HG03135 (cell line): ENCODE data around the gene ASPHD2.
A peak's percentile ranks its signal among the peaks of the same experiment; 100 is the strongest.
"Not testable (repeated sequence)": the region's sequence is repeated elsewhere in the genome, so short reads cannot be mapped to it uniquely, and the experiment has no call there.

Experiments used
- ATAC-seq: cut with Tn5 transposase; IDR thresholded peaks from one replicate; pipeline ENCODE4 v1.9.1; 2021; ENCODE audit warnings: mild to moderate bottlenecking, moderate library complexity; ENCODE audit not compliant: unreplicated experiment

The ASPHD2 gene

DNA sequence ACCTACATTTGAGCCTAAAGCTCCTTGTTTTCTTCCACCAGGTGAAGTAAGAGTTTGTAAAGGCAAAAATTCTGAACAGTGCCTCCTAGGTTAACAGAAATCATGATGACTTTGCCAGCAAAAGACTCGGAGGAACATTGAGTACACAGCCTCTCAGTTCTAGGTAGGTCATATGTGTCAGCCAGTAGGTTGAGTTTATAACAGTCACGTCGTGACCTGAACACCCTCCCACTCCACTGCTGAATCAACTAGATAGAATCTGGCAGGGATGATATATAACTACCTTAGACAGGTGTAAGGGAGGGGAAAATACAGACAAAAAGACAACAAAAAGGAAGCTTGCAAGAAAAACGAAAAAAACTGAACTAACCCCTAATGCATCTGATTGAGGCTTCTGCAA lies 12.8 kb upstream of the ASPHD2 start:
- ATAC-seq, result no peak

DNA sequence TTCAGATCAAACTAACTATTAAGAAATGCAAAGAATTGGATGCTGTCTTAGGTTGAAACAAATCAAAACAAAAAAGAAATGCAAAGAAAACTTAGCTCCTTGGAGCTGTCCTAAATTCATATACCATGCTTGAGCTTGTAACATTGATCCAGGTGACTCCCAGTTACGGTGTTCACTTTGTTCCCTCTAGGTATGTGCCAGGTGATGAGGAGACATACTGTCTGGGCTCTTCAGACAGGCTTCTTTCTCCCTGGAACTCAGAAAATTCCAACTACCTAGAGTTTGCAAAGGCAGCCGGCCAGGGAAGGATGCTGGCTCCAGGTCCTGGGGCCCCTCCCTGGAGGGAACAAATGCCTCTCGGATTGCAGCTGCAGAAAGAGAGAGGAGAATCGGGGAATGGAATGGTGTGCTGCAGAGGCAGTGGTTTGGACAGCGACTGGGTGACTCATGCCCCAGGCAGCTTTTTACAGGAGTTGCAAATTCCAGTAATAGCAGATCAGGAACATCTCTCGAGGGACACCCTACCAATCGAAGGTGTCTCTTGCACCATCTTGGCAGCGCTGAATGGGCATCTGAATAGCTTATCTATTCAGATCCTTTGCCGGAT lies 12.3 kb upstream of the ASPHD2 start:
- ATAC-seq, result no peak

DNA sequence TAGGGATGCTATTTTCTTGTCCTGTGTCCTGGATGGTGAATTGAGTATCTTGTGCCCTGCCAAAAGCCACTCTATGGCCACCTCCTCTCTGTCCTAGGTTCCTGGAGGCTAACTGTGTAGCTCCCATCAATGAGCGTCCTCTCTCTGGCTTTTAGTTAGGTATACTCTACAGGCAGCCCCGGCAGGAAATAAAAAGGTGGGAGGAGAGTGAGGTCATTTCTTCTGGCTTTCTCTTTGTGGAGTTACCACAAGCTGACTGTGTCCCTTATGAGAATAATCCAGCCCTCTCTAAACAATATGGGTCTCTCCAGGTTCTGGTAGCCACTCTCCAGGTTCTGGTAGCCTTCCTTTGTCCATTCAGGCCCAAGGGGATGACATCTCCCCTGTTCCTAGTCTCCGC lies 11.7 kb upstream of the ASPHD2 start:
- ATAC-seq, result no peak

DNA sequence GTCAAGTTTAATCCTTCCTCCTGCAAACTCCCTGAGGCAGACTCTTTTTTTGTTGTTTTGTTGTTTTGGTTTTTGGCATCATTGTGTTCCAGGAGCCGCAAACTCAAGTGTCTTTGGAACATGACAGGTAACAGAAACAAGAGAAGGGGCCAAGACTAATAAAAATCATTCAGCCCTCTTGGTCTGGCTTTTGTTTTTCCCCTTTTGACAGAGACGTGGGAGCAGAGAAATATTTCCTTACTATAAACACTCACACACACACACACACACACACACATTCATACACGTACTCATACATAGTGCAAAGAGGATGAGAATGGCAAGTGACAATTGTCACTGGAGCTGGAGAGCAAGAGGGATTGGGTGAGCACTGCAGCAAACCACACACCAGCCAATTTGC lies 10.4 kb upstream of the ASPHD2 start:
- ATAC-seq, result no peak

DNA sequence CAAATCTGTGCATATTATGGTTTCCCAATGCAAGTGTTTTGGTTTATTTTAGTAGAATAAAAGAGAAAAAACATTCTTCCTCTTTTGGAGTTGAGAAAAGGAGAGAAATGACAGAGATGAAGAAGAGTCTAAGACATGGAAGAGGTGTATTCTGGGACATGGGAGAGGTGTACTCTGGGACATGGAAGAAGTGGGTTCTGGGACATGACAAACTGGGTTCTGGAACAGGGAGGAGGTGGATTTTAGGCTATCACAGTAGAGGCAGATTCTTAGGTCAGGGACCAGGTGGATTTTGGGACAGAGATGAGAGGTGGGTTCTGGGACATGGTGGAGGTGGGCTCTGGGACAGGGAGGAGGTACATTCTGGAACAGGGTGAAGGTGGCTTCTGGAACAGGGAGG lies 2.1 kb upstream of the ASPHD2 start:
- ATAC-seq, result no peak

DNA sequence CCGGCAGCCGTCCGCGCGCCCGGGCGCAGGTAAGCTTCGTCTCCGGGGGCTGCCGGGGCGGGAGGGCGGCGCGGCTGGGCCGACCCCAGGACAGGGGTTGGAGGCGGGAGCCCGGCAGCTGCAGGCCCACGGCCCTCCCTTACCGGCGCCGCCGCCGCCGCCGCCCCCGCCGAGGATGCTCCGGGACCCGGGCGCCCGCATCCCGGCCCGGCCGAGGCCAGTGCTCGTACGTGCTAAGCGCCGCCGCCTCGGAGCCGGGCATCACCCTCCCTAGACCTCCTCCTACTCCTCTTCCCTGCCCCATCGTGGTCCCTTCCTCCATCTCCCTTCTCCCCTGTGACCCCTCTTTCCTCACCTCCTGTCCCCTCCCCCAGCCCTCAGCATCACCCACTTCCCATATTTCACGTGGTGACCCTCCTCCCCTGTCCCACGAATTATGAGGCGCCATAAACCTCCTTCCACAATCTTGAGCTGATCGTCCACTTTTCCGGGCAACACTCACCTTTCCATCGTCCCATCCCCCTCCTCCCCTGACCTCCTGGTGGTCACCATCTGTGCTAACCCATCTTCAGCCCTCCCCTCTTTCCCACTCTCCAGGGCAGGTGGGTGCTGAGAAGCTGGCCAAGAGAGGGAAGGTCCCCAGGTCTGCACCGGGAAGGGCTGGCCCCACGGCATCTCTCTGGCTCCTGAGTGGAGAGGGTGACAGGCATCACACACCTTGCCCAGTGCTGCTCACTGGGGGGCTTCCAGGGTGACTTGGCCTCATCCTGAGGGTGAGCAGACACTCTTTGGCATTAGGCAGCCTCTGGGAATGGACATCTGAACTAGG lies 612 bp downstream of the ASPHD2 start:
- peak; percentile 19 for ATAC-seq

DNA sequence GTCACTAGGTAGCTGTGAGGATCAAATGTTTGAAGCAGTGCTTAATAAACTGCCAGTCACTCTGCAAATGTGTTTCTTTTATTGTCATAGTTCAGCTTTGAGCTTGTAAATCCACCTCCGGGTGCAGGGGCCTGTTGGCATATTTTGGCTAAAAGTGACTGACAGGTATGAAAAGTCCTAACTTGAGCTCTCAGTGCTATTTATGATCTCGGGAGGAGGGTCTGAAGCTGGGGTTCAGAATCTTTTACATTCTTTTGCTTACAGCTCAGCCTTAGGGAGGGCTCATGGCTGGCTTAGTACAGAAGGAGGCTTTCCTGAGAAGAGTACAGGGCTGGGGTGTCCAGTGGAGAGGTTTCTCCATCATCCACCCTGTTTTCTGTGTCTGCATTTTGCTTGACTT lies 1.5 kb downstream of the ASPHD2 start:
- ATAC-seq, result no peak

DNA sequence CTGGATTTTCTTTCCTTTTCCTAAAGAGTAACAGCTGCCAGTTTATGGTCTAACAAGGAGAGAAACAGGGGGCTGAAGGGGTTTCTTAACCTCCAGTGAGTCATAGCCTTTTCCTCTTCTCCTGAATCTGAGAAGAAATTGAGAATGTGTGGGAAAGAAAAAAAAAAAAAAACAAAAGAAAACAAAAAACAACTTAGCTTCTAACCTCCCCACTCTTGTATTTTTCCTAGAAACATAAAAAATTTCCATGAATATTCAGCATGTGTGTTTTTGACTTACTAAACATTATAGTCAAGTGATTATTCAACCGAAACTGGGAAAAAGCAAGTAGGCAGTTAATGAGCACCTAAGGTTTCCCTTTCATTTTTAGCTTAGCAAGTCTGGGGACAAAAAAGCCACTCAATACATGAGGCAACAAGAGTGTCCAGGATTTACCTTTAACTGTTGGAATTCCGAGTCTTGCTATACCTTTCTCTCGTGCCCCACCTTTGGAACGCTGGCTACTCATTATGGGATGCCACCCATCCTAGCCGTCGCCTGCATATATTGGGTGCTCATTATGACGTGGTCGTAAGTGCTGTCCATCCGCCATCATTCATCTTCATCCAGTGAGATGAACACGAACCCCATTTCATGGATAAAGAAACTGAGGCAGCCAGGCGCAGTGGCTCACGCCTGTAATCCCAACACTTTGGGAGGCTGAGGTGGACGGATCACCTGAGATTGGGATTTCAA lies 2.4 kb downstream of the ASPHD2 start:
- no peak for ATAC-seq

DNA sequence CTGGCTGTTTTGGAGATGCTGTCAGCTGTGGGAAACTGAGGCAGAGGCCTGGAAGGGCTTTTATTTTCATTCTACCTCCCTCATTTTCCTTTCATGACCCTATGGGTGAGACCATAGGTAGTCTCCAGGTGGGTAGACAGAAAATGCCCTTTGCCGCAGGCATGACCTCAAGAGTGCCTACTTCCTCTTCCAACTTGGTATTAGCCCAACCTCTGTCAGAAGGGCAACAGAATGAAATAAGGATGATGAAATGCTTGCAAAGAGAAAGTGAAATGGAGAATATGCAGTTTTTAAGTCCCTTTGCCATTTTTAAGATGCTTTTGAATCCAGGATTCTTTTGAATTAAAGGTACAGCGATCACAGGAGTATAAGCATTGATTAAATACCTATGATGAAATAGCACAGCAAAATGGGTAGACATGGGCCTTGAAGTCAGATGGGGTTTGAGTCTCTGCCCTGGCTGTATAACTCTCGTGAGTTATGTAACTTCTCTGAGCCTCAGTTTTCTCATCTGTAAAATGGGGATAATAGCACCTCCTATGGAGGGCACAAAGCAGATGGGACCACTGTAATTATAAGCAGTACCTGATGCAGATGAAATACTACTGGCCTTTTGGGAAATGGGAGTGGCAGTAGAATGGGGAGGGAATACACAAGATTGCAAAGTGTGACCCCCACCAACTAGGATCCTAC lies 3.7 kb downstream of the ASPHD2 start:
- ATAC-seq, result no peak

DNA sequence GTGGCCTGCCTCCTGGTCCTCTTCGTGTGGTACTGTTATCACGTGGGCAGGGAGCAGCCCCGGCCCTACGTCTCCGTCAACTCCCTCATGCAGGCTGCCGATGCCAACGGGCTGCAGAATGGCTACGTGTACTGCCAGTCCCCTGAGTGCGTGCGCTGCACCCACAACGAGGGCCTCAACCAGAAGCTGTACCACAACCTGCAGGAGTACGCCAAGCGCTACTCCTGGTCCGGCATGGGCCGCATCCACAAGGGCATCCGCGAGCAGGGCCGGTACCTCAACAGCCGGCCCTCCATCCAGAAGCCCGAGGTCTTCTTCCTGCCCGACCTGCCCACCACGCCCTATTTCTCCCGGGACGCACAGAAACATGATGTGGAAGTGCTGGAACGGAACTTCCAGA lies 4.7 kb downstream of the ASPHD2 start:
- no peak for ATAC-seq

DNA sequence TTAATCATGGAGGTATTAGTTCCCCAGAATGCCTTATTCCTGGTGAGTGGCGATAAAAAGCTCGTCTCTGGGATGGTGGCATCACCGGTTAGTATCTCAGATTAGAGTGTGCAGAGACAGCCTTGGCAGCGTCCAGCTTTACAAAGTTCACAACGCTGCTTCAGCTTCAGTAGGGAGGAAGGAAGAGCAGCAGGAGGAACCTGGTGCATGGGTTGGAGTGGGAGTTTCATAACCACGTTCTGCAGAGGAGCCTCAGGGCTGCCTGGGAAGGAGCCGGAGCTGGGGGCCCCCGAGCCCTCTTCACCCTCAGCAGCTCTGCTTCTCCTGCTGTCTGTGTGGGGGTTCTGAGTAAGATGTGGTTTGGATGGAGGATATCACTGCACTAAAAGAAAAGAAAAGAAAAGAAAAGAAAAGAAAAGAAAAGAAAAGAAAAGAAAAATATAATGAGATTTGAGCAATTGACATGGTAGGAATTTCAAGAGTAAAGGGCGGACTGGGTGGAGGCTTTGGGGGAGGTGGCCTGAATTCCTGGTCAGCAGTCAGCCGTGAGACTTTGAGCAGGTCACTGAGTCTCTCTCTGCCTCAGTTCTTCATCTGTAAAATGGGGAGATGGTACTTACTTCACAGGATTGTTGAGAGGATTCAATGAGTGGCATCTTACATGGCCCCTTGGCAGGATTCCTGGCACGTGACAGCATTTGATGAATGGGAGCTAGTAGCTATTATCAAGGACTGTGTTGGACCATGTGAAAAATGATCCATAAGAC lies 6.5 kb downstream of the ASPHD2 start:
- ATAC-seq, result no peak

DNA sequence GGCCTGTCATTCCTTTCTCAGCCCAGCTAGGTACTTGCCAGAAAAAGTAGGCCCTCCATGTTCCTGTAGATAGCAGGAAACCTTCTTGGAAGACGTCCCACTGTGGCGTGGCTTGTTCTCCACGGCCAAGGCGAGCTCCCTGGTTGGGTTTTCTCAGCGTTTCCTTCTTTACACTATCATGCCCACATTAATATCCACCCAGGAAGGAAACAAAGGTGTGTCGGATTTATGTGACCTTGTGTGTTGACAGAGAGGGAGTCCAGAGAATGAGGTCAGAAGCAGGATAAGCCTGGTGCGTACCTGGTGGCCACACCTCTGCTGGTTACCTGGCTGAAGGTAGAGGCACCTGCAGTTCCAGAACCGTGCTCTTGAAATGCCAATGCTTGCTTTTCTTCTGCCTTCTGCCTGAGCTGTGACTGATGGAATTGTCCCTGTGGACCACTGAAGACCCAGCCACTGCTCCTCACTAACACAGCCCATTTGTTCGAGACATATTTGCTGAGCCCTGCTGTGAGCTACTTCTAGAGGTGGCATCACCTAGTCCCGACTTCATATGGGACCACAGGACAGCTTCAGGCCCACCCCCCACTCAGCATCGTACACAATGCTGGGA lies 7.9 kb downstream of the ASPHD2 start:
- ATAC-seq, result no peak

DNA sequence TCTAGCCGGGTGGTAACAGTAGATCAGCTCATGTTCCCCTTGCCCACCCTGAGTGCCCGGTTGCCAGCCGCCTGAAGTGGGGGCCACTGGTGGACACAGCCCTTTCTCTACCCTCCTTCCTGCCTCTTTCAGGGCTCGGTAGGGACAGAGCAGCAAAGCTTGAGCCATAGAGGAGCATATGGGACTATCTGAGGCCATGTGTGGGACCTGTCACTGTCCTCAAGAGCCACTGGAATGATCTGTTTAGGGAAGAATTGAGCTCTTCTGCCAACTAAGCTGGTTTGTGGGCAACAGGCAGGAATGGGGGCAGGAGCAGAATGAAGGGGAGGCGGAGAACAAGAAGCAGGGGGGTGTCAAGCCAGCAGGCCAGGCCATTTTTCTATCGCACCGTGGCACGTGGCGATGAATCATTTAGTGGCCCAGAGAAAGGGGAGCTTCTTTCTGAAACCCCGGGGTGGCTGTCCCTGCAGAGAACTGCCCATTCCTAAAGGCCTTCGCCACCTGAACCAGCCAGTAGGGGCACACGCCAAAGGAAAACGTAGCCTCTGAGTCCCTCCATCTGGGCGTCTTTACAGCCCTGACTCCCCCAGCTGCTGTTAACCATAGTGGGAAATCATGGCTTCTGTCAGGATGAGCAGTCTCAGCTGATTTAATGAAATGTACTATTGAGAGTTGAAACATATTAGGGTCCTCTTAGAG lies 8.8 kb downstream of the ASPHD2 start:
- ATAC-seq, result no peak

DNA sequence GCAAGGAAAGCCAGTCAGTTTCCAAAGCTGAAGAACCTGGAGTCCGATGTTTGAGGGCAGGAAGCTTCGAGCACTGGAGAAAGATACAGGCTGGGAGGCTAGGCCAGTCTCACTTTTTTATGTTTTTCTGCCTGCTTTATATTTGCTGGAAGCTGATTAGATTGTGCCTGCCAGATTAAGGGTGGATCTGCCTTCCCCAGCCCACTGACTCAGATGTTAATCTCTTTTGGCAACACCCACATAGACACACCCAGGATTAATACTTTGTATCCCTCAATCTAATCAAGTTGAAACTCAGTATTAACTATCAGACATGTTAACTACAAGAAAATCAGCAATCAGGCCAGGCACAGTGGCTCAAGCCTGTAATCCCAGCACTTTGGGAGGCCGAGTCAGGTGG lies 9.7 kb downstream of the ASPHD2 start:
- not testable (repeated sequence) for ATAC-seq

DNA sequence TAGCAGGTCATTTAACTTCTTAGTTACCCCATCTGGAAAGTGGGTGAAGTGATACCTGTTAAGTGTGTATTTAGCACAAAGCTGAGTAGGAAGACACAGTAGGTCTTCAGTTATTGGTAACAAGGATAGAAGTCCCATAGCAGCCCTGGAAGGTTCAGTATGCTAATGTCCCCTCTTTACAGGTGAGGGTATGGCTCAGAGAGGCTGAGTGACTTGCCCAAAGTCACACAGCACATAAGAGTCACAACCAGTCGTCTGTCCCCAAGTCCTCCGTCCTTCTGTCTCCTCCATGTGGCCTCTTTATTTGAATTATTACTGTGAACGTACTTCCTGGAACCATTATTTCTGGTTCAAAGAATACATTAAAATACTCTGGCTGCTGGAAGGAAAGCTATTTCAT lies 10.5 kb downstream of the ASPHD2 start:
- ATAC-seq, result no peak

DNA sequence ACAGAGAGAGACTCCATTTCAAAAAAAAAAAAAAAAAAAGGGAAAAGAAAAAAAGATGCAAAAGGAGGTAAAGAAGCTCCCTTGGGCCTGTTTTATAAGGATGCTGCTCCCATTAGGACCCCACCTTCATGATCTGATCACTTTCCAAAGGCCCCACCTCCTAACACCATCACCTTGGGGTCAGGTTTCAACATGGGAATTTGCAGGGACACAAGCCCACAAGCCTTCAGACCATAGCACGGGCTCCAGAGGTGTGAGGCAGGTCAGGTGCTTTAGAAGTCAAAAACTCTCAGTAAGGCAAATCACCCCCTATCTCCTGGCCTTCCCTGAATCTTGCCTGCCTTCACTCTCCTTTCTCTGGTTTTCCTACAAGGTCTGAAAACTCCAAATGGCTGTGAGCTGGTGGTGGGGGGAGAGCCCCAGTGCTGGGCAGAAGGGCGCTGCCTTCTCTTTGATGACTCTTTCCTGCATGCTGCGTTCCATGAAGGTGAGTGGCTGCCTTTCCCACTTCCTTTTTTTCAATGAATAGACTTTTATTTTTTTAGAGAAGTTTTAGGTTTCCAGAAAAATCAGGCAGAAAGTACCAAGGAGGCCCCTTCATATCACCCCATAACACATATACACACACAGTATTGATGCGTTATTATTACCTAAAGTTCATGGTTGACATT lies 13.2 kb downstream of the ASPHD2 start:
- ATAC-seq, result no peak

DNA sequence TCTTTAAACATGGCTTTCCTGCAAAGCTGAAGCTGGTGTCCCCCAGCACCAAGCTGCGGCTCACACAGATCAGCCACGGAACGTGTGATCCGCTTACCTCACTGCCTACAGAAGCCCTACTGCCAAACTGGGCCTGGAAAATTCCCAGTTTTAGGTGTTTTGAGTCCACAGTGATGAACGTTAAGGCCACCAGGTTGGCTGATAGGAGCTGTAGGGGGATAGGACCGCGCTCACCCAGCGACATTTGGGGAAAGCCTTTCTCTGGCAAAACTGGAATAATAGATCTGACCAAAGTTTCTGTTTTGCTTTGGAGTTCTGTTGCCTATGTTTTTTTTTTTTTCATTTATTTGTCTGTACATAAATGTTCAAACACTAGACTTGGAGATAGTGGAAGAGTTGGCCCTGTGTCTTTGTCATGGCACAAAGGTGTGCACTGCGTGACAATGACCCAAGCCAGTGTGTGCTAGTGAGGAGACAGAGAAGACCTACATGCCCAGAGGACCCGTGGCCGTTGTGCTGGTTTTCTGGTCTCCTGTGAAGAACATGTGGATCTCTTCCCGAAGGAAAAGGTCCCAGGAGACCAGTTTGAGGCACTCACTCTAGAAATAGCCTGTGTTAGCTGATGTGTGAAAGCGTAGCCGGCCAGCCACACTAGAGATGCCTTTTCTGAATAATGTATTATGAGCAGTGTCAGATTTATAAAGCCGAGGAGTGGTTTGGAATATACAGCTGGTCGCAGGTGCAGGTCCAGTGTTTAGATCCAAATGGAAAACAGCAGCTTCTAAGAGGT lies 15.0 kb downstream of the ASPHD2 start:
- ATAC-seq, result no peak

DNA sequence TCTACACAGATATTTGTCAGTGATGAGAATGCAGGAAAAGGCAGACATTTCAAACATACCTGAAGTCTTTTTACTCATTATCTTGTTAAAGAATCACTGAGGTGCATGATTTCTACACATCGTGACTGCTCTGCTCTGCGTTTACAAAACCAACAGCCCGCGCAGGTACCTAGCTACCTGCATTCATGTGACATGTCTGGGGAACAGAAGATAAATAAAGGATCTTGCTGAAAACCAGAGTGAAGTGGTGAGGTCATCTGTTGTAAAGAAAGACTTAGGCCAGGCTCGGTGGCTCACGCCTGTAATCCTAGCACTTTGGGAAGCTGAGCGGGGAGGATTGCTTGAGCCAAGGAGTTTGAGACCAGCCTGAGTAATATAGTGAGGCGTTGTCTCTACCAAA lies 15.7 kb downstream of the ASPHD2 start:
- ATAC-seq, result no peak
